DMS79 (cell line): ENCODE measurements around the gene DPP6.

ENCODE experiments used
- DNase-seq: peaks from one replicate; lab custom pipeline; 2025; lab: John Stamatoyannopoulos, UW

The DPP6 gene

DNA sequence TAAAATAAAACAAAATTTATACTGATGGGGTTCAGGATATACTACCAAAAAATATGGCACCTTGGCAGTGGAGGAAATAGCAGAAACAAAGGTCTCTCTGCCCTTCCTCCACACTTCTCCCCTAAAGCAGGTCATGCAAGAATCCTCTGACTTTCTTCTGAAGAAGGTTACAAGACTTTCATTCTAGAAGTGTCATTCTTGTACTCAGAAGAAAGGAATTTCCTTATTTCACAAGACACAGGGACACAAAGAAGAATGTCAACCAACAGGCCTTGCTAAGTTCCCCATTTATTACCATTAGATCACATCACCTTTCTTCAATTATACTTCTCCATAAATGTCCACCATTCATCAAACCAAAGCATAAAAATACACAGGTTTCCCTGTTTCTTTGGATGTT, 480.6 kb downstream of the DPP6 start:
- no peak for DNase-seq

- no peak for DNase-seq
Measured at GRCh38 chr7:154540596-154540995, 488.4 kb downstream of the DPP6 start.

GRCh38 chr7:154541606-154542005, 489.4 kb downstream of the DPP6 start:
- no peak for DNase-seq

DNA sequence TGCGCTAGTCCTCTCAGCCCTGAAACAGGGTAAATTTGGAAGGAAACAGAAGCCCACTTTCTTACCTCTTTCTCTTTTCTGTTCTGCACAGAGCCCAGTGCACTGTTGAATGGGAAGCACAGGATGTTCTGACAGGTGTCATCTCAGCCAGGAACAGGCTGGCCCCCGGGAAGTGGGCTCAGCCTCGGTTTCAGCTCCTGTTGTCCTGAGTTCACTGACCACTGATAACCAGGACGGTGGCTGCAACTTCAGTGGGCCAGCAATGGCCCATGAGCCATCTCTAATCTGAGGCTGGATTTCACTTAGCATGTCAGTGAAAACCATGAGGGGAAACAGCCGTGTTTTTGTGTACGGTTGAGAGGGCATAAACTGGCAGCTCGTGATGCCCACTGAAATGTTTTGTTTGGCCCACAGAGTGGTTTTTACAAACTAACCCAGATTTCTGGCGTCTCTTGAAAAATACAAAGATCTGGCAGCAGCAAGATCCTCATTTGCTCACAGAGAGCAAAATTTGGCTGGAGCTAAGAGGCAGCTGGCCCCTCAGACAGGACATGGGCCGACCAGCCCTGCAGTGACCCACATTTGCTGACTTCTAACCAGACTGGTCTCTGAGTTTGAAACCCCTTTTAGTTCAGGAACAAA, 494.9 kb downstream of the DPP6 start:
- no peak for DNase-seq

- no peak for DNase-seq
Measured at GRCh38 chr7:154553711-154554265, 501.6 kb downstream of the DPP6 start.

GRCh38 chr7:154559454-154559853, 507.3 kb downstream of the DPP6 start:
- no peak for DNase-seq

- no peak for DNase-seq
Measured at GRCh38 chr7:154564676-154565075, 512.5 kb downstream of the DPP6 start.

GRCh38 chr7:154566877-154567276, 514.7 kb downstream of the DPP6 start:
- no peak for DNase-seq

DNA sequence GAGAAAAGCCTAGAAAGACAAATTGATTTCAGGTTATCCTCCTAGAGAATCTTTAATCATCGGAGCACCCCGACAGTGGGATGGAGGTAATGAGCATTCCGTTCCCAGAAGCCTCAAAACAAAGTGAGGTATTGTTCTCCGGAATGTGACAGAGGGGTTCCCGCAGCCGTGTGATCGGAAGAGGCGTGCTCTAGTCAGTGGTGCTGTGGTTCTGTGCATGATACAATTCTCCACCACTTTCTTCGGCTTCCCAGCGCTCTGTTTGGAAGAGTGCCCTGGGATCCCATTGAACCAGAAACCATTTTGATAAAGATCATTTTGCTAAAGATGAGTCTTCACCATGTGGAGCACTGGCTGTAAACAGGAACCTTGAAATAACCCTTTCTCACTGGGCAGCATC, 516.1 kb downstream of the DPP6 start:
- no peak for DNase-seq

GRCh38 chr7:154569916-154570315, 517.7 kb downstream of the DPP6 start:
- no peak for DNase-seq

GRCh38 chr7:154571772-154572171, 519.6 kb downstream of the DPP6 start:
- DNase-seq, result no peak

DNA sequence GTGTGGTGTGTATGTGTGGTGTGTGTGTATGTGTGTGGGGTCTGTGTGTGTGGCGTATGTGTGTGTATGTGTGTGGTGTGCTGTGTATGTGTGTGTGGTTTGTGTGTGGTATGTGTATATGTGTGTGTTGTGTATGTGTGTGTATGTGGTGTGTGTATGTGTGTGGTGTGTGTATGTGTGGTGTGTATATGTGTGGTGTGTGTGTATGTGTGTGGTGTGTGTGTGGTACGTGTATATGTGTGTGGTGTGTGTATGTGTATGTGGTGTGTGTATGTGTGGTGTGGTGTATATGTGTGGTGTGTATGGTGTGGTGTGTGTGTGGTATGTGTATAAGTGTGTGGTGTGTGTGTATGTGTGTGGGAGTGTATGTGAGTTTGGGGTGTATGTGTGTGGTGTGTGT, 522.0 kb downstream of the DPP6 start:
- no peak for DNase-seq

DNA sequence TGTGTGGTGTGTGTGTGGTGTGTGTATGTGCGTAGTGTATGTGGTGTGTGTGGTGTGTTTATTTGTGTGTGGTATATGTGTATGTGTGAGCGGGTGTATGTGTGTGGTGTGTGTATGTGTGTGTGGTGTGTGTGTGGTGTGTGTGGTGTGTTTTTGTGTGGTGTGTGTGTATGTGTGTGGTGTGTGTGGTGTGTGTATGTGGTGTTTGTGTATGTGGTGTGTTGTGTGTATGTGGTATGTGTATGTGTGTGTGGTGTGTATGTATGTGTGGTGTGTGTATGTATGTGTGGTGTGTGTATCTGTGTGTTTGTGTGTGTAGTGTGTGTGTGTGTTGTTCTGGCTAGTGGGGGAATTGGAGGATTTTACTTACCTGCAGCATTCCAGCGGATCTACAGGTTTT, 523.3 kb downstream of the DPP6 start:
- no peak for DNase-seq

- DNase-seq, result no peak
Measured at GRCh38 chr7:154576604-154577003, 524.4 kb downstream of the DPP6 start.

DNA sequence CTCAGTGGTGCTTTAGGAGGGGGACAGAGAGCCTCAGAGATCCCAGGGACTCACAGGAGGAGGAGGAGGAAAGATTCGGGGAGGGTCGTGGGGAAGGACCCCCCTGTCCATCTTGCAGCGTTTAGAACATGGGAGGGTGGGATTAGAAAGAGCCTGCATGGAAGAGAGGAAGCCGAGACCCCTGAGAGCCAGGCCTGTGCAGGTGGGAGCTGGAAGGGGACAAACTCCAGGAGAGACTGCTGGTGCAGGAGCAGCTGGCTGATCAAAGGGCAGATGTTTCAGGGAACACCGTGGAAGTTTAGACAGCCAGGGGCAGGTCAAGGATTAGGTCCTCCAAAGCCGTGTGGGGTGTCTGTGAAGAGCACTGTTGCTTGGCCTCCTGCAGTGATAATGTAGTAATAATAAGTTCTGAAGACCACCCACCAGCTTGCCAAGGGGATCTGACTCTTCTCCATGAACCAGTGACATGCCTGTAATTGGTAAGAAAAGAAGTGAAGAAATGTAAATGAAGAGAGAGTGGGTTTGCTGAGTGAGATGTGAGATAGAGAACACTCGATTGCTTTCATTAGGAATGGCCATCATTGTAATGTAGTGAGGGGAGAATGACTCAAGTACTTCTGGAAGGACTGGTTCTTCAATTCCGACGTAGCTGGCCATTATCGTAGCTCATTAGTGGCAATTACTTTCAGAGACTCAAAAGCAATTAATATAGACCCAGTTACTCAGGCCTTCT, 525.1 kb downstream of the DPP6 start:
- no peak for DNase-seq

GRCh38 chr7:154578336-154578735, 526.1 kb downstream of the DPP6 start:
- no peak for DNase-seq

- no peak for DNase-seq
Measured at GRCh38 chr7:154579711-154580110, 527.5 kb downstream of the DPP6 start.

- DNase-seq, result no peak
Measured at GRCh38 chr7:154581251-154581890, 529.2 kb downstream of the DPP6 start.

DNA sequence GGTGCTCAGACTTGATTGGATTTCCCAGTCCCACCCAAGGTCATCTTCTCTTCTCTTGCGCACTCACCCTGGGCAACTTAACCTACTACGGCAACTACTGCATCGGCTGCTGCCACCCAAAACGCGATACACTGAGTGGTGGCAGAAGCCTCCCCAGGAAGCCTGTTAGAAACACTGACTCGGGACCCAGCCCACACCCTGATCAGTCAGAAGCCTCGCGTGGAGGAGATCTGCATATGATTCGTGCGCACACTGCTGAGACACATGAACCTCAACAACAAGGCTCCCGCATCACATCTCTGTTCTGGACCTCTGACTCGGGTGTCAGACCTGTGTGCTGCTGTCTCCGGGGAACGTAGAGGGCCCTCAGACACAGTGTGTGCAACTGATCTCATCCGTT, 531.3 kb downstream of the DPP6 start:
- no peak for DNase-seq

GRCh38 chr7:154584352-154585252, 532.4 kb downstream of the DPP6 start:
- no peak for DNase-seq

- no peak for DNase-seq
Measured at GRCh38 chr7:154587792-154588191, 535.6 kb downstream of the DPP6 start.

DNA sequence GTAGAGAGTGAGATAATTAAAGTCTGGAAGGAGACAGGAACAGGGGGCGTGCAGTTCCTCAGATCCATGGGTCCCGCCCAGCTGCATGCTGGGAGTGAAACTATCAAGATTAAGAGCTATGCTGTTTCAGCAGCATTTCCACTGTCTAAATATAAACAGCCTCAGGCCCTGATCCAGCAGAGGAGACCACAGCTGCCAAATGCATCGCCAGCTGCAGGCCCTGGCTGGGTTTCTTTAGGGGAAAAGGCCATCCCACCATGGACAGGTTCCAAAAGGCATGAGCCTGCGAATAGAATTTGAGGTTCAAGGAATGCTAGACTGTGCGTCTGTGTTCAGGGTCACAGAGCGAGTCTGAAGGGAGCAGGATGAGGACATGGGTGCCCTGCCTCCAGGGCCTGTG, 539.3 kb downstream of the DPP6 start:
- DNase-seq, result no peak
